Cortex of kidney (tissue), 1 donor: ENCODE data around the gene ORC2.
"Not testable (repeated sequence)": the region's sequence is repeated elsewhere in the genome, so short reads cannot be mapped to it uniquely, and the experiment has no call there.

Experiments
- DNase-seq: peaks from one replicate; lab custom pipeline; 2025; lab: John Stamatoyannopoulos, UW

Gene ORC2

GRCh38 chr2:200963124-200963917, at the start of gene ORC2:
TSS of gene ORC2 (minus strand) at chr2:200963660. CDS start at chr2:200958123, 5,537 bp downstream.
- DNase-seq, result peak; percentile 37

- no peak for DNase-seq
Observed at GRCh38 chr2:201008296-201008829, 44.9 kb upstream of the ORC2 start.

- no peak for DNase-seq
Observed at GRCh38 chr2:201007584-201007998, 44.1 kb upstream of the ORC2 start.

- DNase-seq, result no peak
Observed at GRCh38 chr2:201006704-201007103, 43.2 kb upstream of the ORC2 start.

- no peak for DNase-seq
Observed at GRCh38 chr2:201004370-201004769, 40.9 kb upstream of the ORC2 start.

- DNase-seq, result no peak
Observed at GRCh38 chr2:200993097-200993496, 29.6 kb upstream of the ORC2 start.

GRCh38 chr2:200987137-200987536, 23.7 kb upstream of the ORC2 start:
- no peak for DNase-seq

- no peak for DNase-seq
Observed at GRCh38 chr2:200985799-200986198, 22.3 kb upstream of the ORC2 start.

GRCh38 chr2:200976710-200977109, 13.2 kb upstream of the ORC2 start:
- DNase-seq, result no peak

- DNase-seq, result no peak
Observed at GRCh38 chr2:200975672-200976071, 12.2 kb upstream of the ORC2 start.

- not testable (repeated sequence) for DNase-seq
Observed at GRCh38 chr2:200970057-200970456, 6.6 kb upstream of the ORC2 start.

GRCh38 chr2:200968735-200969134, 5.3 kb upstream of the ORC2 start:
- DNase-seq, result no peak

GRCh38 chr2:200968162-200968561, 4.7 kb upstream of the ORC2 start:
- no peak for DNase-seq

GRCh38 chr2:200966770-200967169, 3.3 kb upstream of the ORC2 start:
- DNase-seq, result no peak

- no peak for DNase-seq
Observed at GRCh38 chr2:200964498-200964897, 1.0 kb upstream of the ORC2 start.

GRCh38 chr2:200963918-200964252, 425 bp upstream of the ORC2 start:
- DNase-seq, result not testable (repeated sequence)

GRCh38 chr2:200962811-200963123, 693 bp downstream of the ORC2 start:
- DNase-seq, result no peak

GRCh38 chr2:200961674-200962073, 1.8 kb downstream of the ORC2 start:
- no peak for DNase-seq

GRCh38 chr2:200950378-200950777, 13.1 kb downstream of the ORC2 start:
- DNase-seq, result no peak

GRCh38 chr2:200945395-200945729, 18.1 kb downstream of the ORC2 start:
- no peak for DNase-seq

- DNase-seq, result no peak
Observed at GRCh38 chr2:200944467-200945394, 18.7 kb downstream of the ORC2 start.

- DNase-seq, result no peak
Observed at GRCh38 chr2:200943527-200944105, 19.8 kb downstream of the ORC2 start.

GRCh38 chr2:200939832-200940231, 23.6 kb downstream of the ORC2 start:
- DNase-seq, result no peak
